ENCODE measurements around the gene CDC42SE2.
A peak's percentile ranks its signal among the peaks of the same experiment; 100 is the strongest.

Gene CDC42SE2

DNA sequence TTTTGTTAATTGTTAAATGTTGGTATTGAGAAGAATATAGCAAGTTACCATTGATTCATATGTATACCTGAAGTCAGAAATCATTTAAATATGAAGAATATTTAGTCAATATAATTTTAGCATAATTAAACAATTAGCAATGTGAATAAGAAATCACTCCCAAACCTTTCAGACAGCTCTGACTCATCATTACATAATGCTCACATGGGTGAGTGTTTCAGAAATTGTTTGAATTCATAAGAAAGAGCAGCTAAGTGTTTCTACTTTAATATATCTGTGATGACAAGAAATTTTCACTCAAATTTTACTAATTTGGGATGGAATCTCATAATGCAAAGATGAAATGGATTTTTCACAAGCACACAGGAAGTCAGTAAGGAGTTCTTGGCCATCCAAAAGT is 42.0 kb upstream of the CDC42SE2 start:
- TF ChIP-seq, protein P1, sequence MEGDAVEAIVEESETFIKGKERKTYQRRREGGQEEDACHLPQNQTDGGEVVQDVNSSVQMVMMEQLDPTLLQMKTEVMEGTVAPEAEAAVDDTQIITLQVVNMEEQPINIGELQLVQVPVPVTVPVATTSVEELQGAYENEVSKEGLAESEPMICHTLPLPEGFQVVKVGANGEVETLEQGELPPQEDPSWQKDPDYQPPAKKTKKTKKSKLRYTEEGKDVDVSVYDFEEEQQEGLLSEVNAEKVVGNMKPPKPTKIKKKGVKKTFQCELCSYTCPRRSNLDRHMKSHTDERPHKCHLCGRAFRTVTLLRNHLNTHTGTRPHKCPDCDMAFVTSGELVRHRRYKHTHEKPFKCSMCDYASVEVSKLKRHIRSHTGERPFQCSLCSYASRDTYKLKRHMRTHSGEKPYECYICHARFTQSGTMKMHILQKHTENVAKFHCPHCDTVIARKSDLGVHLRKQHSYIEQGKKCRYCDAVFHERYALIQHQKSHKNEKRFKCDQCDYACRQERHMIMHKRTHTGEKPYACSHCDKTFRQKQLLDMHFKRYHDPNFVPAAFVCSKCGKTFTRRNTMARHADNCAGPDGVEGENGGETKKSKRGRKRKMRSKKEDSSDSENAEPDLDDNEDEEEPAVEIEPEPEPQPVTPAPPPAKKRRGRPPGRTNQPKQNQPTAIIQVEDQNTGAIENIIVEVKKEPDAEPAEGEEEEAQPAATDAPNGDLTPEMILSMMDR (IDR thresholded peaks at IDR 0.05; ENCODE audit: insufficient read depth, low read depth, low read length, missing control alignments), result no peak
- no peak overlapping the region for H3K4me3 ChIP-seq (ENCODE audit: low read length)
- peak; percentile 66 for DNase-seq (ENCODE audit: low read depth)

DNA sequence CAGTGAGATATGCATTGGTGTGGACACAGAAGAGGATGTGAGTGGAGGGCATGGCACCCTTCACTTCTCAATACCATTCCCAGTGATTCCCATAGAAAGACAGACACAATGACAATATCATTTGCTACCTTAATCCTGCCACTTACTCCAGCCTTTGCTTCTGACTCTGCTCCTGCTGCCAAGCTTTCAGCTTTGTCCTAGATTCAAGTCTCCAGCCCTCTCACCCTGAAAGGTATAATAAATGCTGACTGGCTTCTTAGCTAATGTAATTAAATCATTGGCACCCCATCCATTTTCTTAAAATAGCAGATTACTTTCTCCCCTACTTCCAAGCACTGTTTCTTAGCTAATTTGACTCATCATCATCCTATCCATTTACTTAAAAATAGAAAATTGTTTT is 41.1 kb upstream of the CDC42SE2 start:
- no peak for DNase-seq (ENCODE audit: low read depth)
- TF ChIP-seq, protein P1 (IDR thresholded peaks at IDR 0.05; ENCODE audit: insufficient read depth, low read depth, low read length, missing control alignments), result no peak

DNA sequence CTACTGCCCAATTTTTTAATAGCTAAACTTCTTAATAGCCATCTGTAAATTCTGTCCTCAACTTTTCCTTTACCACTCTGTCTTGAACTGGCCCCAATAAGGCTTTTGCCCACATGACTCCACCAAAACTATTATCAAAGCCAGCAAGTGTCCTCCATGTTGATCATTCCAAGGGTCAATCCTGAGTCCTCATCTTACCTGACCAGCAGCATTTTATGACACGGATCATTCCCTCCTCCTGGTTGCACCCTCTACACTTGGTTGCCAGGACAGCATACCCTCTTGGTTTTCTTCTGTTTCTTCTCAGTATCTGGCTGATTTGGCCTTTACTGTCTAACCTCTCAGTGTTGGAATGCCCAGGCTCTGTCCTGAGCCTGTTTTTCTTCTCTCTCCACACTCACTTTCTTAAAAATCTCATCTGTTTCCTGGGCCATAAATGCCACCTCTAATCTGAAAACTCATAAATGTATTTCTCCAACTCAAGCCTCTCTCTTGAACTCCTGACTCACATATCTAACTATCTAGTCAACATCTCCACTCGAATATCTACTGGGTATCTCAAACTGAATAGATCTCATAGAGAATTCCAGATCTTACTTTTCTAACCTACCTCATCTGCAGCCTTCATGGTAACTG is 40.0 kb upstream of the CDC42SE2 start:
- TF ChIP-seq, protein P1 (IDR thresholded peaks at IDR 0.05; ENCODE audit: insufficient read depth, low read depth, low read length, missing control alignments), result no peak
- no peak overlapping the region for H3K4me3 ChIP-seq (ENCODE audit: low read length)
- no peak for DNase-seq (ENCODE audit: low read depth)

More for the DNA sequence above, 41.1 kb upstream of the CDC42SE2 start:
- no peak overlapping the region for H3K4me3 ChIP-seq (ENCODE audit: low read length)

DNA sequence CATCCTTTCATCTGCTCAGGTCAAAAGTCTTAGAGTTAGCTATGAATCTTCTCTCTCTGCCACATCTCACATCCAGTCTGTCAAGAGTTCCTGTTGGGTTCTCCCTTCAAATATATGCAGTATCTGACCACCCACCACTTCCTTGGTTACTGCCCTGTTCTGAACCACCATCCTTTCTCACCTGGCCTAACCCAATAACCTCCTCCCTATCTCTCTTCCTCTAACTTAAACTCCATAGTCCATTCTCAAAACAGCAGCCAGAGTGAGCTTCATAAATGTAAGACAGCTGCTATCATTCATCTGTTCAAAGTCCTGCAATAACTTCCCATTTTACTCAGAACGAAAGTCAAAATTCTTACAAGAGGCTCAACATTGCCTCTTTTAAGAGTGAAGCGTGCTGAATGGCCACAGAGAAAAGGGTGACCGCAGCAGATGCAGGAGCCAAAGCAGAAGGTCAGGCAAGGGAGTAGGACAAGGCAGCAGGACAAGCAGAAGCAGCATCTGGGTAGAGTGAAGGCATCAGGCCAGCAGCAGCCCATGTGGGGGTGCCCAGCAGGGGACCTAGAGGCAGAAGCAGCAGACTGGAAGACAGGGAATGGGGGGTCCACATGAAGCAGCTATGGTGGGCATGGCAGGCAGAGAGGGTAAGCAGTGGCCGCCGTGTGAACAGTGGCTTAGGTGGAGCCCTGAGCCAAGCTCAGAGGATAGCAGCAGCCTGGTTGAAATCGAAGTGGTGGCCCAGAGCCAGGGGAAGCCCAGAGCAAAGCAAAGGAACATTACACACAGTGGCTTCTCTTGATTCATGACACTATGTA is 39.3 kb upstream of the CDC42SE2 start:
- TF ChIP-seq, protein P1 (IDR thresholded peaks at IDR 0.05; ENCODE audit: insufficient read depth, low read depth, low read length, missing control alignments), result no peak
- no peak overlapping the region for H3K4me3 ChIP-seq (ENCODE audit: low read length)
- DNase-seq (ENCODE audit: low read depth), result no peak

DNA sequence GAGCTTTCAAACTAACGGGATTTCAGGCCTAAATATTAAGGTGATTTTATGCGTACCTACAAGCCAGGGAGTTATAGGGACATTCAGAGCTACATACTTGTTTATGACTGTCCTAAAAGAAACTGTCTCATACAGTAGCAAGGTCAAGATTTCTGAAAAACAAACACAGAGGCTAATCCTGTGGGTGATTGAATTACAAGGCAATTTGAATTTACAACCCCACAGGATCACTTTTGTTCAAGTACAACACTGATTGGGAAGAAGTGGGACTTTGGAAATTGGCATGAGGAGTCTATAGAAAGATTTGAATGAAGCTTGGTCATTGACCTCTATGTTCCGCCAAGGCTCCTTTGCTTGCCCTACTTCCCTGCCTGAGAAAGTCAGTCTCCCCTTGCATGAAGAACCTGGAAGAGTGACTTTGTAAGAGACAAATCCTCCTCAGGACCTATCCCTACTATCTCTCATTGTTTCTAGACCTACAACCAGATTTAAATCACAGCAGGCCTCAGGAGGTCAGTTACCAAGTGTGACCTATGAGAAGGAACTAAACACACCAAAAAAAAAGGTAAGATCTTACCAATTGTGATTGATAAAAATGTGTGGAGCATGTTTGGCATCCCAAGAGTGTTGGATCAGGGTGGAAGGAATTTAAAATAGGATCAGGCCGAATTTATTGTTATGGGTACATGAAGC is 38.4 kb upstream of the CDC42SE2 start:
- no peak overlapping the region for H3K4me3 ChIP-seq (ENCODE audit: low read length)
- DNase-seq (ENCODE audit: low read depth), result no peak
- TF ChIP-seq, protein P1 (IDR thresholded peaks at IDR 0.05; ENCODE audit: insufficient read depth, low read depth, low read length, missing control alignments), result no peak

DNA sequence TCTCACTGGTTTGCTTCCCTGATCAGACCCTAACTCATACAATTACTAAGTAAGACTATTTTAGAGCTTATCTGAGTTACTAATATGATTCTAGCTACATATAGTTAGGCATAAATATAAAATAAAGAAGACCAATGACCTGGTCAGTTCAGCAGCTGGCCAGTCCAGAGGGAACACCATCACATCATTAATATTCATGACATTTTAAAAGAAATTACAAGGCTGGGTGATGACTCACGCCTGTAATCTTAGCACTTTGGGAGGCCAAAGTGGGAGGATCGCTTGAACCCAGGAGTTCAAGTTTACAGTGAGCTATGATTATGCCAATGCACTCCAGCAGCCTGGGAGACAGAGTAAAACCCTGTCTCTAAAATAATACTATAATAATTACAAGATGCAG is 37.0 kb upstream of the CDC42SE2 start:
- no peak overlapping the region for H3K4me3 ChIP-seq (ENCODE audit: low read length)
- TF ChIP-seq, protein P1 (IDR thresholded peaks at IDR 0.05; ENCODE audit: insufficient read depth, low read depth, low read length, missing control alignments), result no peak

More for the DNA sequence above, 37.0 kb upstream of the CDC42SE2 start:
- DNase-seq (ENCODE audit: low read depth), result no peak
